GM23248 (cell line): ENCODE data around the gene SDR42E2.

Source experiments
- EZH2 ChIP-seq: fragments of 200-600 bp; sonication (generic); IDR thresholded peaks from 2 replicates; pipeline ENCODE4 v1.6.1; 2018; ENCODE audit warnings: antibody characterized with exemption, mild to moderate bottlenecking; ENCODE audit not compliant: insufficient read depth, poor library complexity, severe bottlenecking
- EZH2phosphoT487 ChIP-seq: fragments of 200-600 bp; sonication (generic); IDR thresholded peaks from 2 replicates; pipeline ENCODE4 v1.6.1; 2018; ENCODE audit warnings: antibody characterized with exemption, moderate library complexity, mild to moderate bottlenecking, low read depth; ENCODE audit not compliant: insufficient read depth

GRCh38 chr16:22183901-22184614 lies 21.8 kb downstream of the SDR42E2 start:
- TF ChIP-seq EZH2phosphoT487 (no peak), EZH2 (no peak)
